NCI-H510A treated with DMSO at 0.1 percent for 48 hours (cell line): ENCODE results near the gene EYA2.

Experiments used
- DNase-seq: peaks from one replicate; lab custom pipeline; 2025; lab: John Stamatoyannopoulos, UW

The EYA2 gene

GRCh38 chr20:47036091-47036870 is 141.6 kb downstream of the EYA2 start:
- no peak for DNase-seq

- DNase-seq = no peak
Observed at GRCh38 chr20:47038566-47039560, 144.2 kb downstream of the EYA2 start.

- DNase-seq = no peak
Observed at GRCh38 chr20:47040506-47041125, 146.0 kb downstream of the EYA2 start.

GRCh38 chr20:47041396-47041899 is 146.8 kb downstream of the EYA2 start:
- DNase-seq = no peak

GRCh38 chr20:47042464-47042863 is 147.8 kb downstream of the EYA2 start:
- no peak for DNase-seq

- no peak for DNase-seq
Observed at GRCh38 chr20:47043086-47043485, 148.4 kb downstream of the EYA2 start.

GRCh38 chr20:47044938-47045337 is 150.3 kb downstream of the EYA2 start:
- DNase-seq = no peak

- DNase-seq = no peak
Observed at GRCh38 chr20:47048054-47048453, 153.4 kb downstream of the EYA2 start.

GRCh38 chr20:47049771-47050170 is 155.1 kb downstream of the EYA2 start:
- DNase-seq = no peak

GRCh38 chr20:47050996-47051395 is 156.4 kb downstream of the EYA2 start:
- DNase-seq = no peak

- DNase-seq = no peak
Observed at GRCh38 chr20:47051936-47052526, 157.4 kb downstream of the EYA2 start.

GRCh38 chr20:47054506-47054905 is 159.9 kb downstream of the EYA2 start:
- no peak for DNase-seq

- no peak for DNase-seq
Observed at GRCh38 chr20:47054945-47055344, 160.3 kb downstream of the EYA2 start.

- DNase-seq = no peak
Observed at GRCh38 chr20:47055699-47056369, 161.2 kb downstream of the EYA2 start.

- DNase-seq = no peak
Observed at GRCh38 chr20:47057661-47058060, 163.0 kb downstream of the EYA2 start.

GRCh38 chr20:47058236-47058635 is 163.6 kb downstream of the EYA2 start:
- DNase-seq = no peak

GRCh38 chr20:47059536-47059935 is 164.9 kb downstream of the EYA2 start:
- DNase-seq = no peak

GRCh38 chr20:47061549-47061948 is 166.9 kb downstream of the EYA2 start:
- no peak for DNase-seq

- DNase-seq = no peak
Observed at GRCh38 chr20:47062226-47062890, 167.7 kb downstream of the EYA2 start.

GRCh38 chr20:47063407-47063806 is 168.8 kb downstream of the EYA2 start:
- no peak for DNase-seq

GRCh38 chr20:47063808-47064207 is 169.2 kb downstream of the EYA2 start:
- no peak for DNase-seq
